Lower lobe of right lung (tissue), 2 donors: ENCODE data around the gene PLA2G2C. TPM values are rescaled to one million over a fixed set of nuclear protein-coding genes. Genes with fewer than 3 reads are reported as not detected.

Experiments used
- ATAC-seq, 2 donors: fragments of 200-7000 bp; cut with Tn5 transposase; one replicate each; pipeline ENCODE4 v1.9.1; 2020 to 2022; ENCODE audit warnings: mild to moderate bottlenecking in 2 of 2, moderate library complexity in 2 of 2
- DNase-seq: peaks from one replicate; pipeline ENCODE4 v3.0.0-alpha.2; 2020
- H3K27ac ChIP-seq: fragments of 200-600 bp; one replicate; pipeline ENCODE4 v1.8.0; 2022
- H3K27me3 ChIP-seq: fragments of 200-600 bp; one replicate; pipeline ENCODE4 v1.8.0; 2022; ENCODE audit warnings: low read depth
- H3K36me3 ChIP-seq: fragments of 200-600 bp; one replicate; pipeline ENCODE4 v1.8.0; 2022; ENCODE audit warnings: mild to moderate bottlenecking
- H3K4me1 ChIP-seq: fragments of 200-600 bp; one replicate; pipeline ENCODE4 v1.8.0; 2022
- H3K4me3 ChIP-seq: fragments of 200-600 bp; one replicate; pipeline ENCODE4 v1.8.0; 2022; ENCODE audit warnings: mild to moderate bottlenecking
- H3K9me3 ChIP-seq: fragments of 200-600 bp; one replicate; pipeline ENCODE4 v1.8.0; 2022
- intact Hi-C: fragments of 100-400 bp; cut with DNase I; formaldehyde crosslinking; loops from one replicate; pipeline ENCODE4 v1.11.0; 2022
- total RNA-seq: library from RNA; stranded (reverse); fragmentation: NEBNext Ultra II Directional; extraction: Animal tissue kit (Norgen Biotek cat#: 25700); gene quantifications from one replicate; pipeline ENCODE4 v1.2.1, GENCODE V29; 2021
- TF ChIP-seq, protein P1 (sequence below): fragments of 200-600 bp; IDR thresholded peaks from one replicate; pipeline ENCODE4 v1.8.0; 2022; ENCODE audit warnings: antibody characterized with exemption, mild to moderate bottlenecking
- donor health status: DM: no; HTN: yes; CAD: no; lungs with severe emphysema.

Gene PLA2G2C
- total RNA-seq, 1 donor from 2014 or later, result not detected

DNA sequence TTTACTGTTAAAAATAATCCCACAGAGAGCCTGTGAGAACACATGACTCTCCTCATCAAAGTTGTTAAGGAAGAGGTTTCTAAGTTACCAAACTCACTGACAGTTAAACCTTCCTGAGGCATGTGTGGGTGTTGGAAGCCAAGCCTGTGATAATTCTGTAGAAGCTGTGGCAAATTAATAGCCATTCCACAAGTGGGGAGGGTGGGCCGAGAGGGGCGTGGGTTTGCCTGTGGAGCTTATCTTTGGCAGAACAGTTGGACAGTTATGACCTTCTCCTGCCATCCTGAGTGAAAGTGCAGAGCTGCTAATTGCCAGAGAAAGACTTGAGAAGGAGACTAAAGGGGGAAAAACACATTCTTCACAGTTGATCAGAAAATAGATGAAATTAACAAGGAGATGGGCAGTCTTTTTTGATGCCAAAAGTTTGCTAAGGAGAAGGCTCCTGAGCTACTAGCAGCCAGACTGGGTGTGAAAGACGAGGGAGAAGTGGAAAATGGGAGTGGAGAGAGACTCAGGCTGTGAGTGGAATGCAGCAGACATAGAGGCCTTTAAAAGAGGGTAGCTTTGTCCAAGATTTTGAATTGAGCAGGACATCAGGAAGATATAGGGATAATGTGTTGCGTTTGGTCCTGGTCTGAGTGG is 1.6 kb upstream of the PLA2G2C start:
- H3K36me3 ChIP-seq, result no peaks in the 10 kb centered on the region
- H3K4me1 ChIP-seq, result peaks cover 21% of the 10 kb centered on the region
- H3K27ac ChIP-seq, result no peak overlapping the region
- TF ChIP-seq, protein P1, sequence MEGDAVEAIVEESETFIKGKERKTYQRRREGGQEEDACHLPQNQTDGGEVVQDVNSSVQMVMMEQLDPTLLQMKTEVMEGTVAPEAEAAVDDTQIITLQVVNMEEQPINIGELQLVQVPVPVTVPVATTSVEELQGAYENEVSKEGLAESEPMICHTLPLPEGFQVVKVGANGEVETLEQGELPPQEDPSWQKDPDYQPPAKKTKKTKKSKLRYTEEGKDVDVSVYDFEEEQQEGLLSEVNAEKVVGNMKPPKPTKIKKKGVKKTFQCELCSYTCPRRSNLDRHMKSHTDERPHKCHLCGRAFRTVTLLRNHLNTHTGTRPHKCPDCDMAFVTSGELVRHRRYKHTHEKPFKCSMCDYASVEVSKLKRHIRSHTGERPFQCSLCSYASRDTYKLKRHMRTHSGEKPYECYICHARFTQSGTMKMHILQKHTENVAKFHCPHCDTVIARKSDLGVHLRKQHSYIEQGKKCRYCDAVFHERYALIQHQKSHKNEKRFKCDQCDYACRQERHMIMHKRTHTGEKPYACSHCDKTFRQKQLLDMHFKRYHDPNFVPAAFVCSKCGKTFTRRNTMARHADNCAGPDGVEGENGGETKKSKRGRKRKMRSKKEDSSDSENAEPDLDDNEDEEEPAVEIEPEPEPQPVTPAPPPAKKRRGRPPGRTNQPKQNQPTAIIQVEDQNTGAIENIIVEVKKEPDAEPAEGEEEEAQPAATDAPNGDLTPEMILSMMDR, result no peak
- no peaks in the 10 kb centered on the region for H3K9me3 ChIP-seq
- intact Hi-C loops, result no loop called here
- ATAC-seq (no peak), DNase-seq (no peak)
- H3K27me3 ChIP-seq, result peaks cover 8% of the 10 kb centered on the region
- H3K4me3 ChIP-seq, result no peak overlapping the region

DNA sequence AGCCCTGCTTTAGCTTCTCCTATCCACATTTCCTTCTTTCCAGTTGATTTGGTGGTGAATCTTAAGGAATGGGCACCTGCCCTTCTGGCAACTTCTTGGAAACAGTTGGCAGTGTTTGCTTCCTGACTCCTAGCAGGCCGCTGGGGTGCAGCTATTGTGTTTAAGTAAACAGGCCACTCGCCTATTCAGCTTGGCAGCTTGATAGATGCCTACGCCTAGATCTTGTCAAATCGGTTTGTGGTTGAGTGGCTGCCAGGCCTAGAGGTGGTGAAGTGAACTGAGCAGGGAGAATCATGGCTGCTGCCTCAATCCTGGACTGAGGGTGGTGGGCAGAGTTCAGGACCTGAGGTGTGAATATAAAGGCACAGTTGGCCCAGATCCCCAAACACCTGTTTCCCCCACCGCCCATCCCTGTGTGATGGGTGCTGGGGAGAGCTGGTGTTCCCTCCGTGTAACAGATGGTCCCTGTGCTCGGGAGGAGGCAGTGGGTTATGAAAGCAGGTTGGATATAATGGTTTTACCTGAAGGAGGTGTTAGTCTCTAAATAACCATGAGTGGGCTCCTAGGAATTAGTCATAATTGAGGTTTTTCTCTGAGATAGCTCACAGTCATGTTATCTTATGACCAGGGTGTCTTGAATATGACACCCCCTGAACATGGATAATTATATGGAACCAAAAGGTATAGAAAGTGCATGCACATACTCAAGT is 940 bp upstream of the PLA2G2C start:
- intact Hi-C loops, result no loop called here
- Histone ChIP-seq H3K4me1 (peaks cover 21% of the 10 kb centered on the region), H3K36me3 (no peaks in the 10 kb centered on the region), H3K27ac (peak overlapping the region; percentile 20), H3K9me3 (no peaks in the 10 kb centered on the region), H3K4me3 (peak overlapping the region; percentile 55), H3K27me3 (peaks cover 8% of the 10 kb centered on the region)
- DNase-seq (peak; percentile 65), ATAC-seq (peak; percentile 62 to 64)
- TF ChIP-seq, protein P1, result no peak

DNA sequence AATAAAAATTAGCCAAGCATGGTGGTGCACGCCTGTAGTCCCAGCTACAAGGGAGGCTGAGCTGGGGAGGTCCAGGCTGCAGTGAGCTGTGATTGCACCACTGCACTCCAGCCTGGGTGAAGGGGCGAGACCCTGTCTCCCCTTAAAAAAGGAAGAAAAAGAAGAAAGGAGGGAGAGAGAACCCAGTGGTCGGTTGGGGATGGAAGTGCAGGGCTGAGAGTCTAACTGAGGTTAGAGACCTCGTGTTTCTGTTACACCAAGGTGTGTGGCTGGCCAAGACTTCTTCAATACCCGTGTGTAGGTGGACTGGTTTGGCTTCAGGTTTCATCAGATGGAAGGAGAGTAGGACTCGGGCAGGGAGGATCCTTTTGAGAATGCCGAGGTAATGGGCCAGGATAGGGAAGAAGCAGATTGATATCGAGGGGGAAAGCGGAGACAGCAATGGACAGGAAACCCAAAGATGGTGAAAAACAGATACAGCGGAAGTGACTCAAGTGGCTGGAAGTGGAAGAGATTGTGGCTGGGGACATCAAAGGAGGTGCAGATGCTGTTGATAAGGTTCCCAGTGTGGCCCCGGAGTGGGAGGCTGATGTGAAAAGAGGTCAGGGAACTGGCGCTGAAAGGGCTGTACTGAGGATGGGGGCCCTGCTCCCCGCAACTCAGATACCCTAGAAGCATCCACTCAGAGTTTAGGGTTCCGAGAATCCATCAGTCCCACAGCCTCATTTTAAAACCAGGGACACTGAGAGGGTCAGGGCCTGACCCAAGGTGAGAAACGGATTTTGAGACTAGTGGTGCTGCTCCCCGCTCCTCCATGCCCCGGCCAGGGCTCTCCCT is 1.1 kb downstream of the PLA2G2C start:
- no peak for DNase-seq

DNA sequence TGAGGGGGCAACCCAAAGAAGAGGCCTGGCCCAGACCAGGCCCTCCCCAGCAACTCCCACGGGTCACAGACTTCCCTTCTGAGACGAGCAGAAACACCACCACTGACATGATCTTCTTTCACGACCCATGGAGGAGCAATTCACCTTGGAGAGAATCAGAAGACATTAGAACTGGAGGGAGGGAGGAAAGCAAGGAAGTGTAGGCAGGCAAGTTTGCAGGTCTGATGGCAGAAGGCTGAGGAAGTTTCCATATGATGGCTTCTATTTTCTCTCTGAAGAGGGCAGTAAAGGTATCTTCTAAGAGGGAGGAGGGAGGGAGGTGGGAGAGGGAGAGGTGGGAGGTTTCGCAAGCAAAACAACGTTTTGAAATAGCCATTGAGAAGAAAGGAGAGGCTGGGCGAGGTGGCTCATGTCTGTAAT is 1.8 kb downstream of the PLA2G2C start:
- intact Hi-C loops, result no loop called here
- no peak for DNase-seq
- H3K36me3 ChIP-seq, result no peaks in the 10 kb centered on the region
- TF ChIP-seq, protein P1, result no peak
- no peak overlapping the region for H3K27ac ChIP-seq
- H3K27me3 ChIP-seq, result peaks cover 8% of the 10 kb centered on the region
- H3K4me1 ChIP-seq, result peaks cover 21% of the 10 kb centered on the region
- ATAC-seq, result no peak
- H3K4me3 ChIP-seq, result no peak overlapping the region
- no peaks in the 10 kb centered on the region for H3K9me3 ChIP-seq

More for the DNA sequence above, 1.1 kb downstream of the PLA2G2C start:
- Histone ChIP-seq H3K36me3 (no peaks in the 10 kb centered on the region), H3K9me3 (no peaks in the 10 kb centered on the region), H3K27ac (peak overlapping the region; percentile 14), H3K27me3 (peaks cover 8% of the 10 kb centered on the region), H3K4me3 (peak overlapping the region; percentile 55), H3K4me1 (peaks cover 21% of the 10 kb centered on the region)
- peak; percentile 4 to 16 for ATAC-seq
- TF ChIP-seq, protein P1, result no peak
- intact Hi-C loops, result no loop called here

GRCh38 chr1:20183616-20184271 is 2.6 kb downstream of the PLA2G2C start:
- H3K36me3 ChIP-seq, result no peaks in the 10 kb centered on the region
- no peak for DNase-seq
- intact Hi-C loops, result no loop called here

More at GRCh38 chr1:20183616-20184271, 2.6 kb downstream of the PLA2G2C start:
- Histone ChIP-seq H3K4me1 (peaks cover 21% of the 10 kb centered on the region), H3K27ac (no peak overlapping the region), H3K4me3 (no peak overlapping the region), H3K9me3 (no peaks in the 10 kb centered on the region), H3K27me3 (peaks cover 8% of the 10 kb centered on the region)
- no peak for ATAC-seq
- TF ChIP-seq, protein P1, result no peak
